ENCODE measurements around the gene IGLL5.

IGLL5 gene

DNA sequence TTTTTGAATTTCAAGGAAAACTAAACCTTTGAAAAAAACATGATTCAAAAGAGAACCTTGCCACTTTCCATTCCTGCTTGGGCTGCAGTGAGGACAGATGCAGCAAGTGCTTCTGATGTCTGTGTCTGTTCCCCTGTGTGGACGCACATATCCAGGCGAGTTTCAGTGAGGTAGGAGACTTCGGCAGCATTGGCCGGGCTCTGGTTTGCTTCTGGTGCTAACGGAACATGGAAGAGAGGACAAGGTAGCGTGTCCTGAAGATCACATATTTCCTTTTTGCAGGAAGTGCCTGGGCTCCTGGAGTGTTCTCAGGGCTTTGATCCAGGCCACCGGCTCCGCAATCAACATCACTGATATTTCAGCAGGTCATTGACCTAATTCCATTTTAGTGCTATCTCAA, 33.1 kb upstream of the IGLL5 start:
- Histone ChIP-seq H2AFZ (ENCODE audit: low read depth, low read length) (no peak overlapping the region), H3K4me1 (ENCODE audit: low read length) (no peaks in the 10 kb centered on the region), H3K9me3 (ENCODE audit: insufficient read depth, low read length) (no peaks in the 10 kb centered on the region), H3K27ac (ENCODE audit: low read length) (no peak overlapping the region), H4K20me1 (ENCODE audit: insufficient read depth, low read length) (no peaks in the 10 kb centered on the region), H3K4me2 (ENCODE audit: low read length) (no peak overlapping the region), H3K27me3 (ENCODE audit: low read depth, low read length) (no peaks in the 10 kb centered on the region), H3K9ac (ENCODE audit: low read length) (no peak overlapping the region), H3K4me3 (ENCODE audit: low read length) (no peak overlapping the region), H3K36me3 (replicated peaks; ENCODE audit: low read depth, low read length) (no peaks in the 10 kb centered on the region), H3K79me2 (ENCODE audit: low read length) (no peaks in the 10 kb centered on the region)
- no peak for TF ChIP-seq EZH2phosphoT487 (IDR thresholded peaks at IDR 0.05; ENCODE audit: low read depth)
- TF ChIP-seq, protein P1, sequence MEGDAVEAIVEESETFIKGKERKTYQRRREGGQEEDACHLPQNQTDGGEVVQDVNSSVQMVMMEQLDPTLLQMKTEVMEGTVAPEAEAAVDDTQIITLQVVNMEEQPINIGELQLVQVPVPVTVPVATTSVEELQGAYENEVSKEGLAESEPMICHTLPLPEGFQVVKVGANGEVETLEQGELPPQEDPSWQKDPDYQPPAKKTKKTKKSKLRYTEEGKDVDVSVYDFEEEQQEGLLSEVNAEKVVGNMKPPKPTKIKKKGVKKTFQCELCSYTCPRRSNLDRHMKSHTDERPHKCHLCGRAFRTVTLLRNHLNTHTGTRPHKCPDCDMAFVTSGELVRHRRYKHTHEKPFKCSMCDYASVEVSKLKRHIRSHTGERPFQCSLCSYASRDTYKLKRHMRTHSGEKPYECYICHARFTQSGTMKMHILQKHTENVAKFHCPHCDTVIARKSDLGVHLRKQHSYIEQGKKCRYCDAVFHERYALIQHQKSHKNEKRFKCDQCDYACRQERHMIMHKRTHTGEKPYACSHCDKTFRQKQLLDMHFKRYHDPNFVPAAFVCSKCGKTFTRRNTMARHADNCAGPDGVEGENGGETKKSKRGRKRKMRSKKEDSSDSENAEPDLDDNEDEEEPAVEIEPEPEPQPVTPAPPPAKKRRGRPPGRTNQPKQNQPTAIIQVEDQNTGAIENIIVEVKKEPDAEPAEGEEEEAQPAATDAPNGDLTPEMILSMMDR (IDR thresholded peaks at IDR 0.05; ENCODE audit: low read depth, low read length), result no peak

DNA sequence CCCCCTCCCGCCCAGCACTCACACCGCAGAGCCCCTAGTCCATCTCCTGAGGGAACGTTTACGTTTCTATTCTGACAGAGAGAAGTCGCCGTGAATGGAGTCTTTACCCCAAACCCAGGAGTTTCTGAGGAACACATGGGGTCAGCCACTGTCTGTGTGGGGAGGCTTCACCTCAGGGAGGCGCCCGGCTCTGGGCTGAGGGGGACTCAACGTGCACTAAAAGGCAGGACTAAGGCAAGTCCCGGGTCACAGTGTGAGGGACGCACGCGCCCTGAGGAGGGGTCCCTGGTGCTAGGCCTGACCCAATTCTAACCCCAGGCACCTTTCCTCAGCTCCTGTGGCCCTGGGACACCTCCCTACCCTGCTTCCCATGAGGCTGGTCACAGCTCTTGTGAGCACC, 32.5 kb upstream of the IGLL5 start:
- TF ChIP-seq EZH2phosphoT487 (IDR thresholded peaks at IDR 0.05; ENCODE audit: low read depth), result no peak
- TF ChIP-seq, protein P1 (IDR thresholded peaks at IDR 0.05; ENCODE audit: low read depth, low read length), result no peak
- H3K9me3 ChIP-seq (ENCODE audit: insufficient read depth, low read length), result no peaks in the 10 kb centered on the region
- no peaks in the 10 kb centered on the region for H3K27me3 ChIP-seq (ENCODE audit: low read depth, low read length)
- no peaks in the 10 kb centered on the region for H3K79me2 ChIP-seq (ENCODE audit: low read length)
- H3K27ac ChIP-seq (ENCODE audit: low read length), result no peak overlapping the region
- no peaks in the 10 kb centered on the region for H4K20me1 ChIP-seq (ENCODE audit: insufficient read depth, low read length)
- no peak overlapping the region for H3K4me2 ChIP-seq (ENCODE audit: low read length)
- H3K36me3 ChIP-seq (replicated peaks; ENCODE audit: low read depth, low read length), result no peaks in the 10 kb centered on the region
- no peaks in the 10 kb centered on the region for H3K4me1 ChIP-seq (ENCODE audit: low read length)
- no peak overlapping the region for H2AFZ ChIP-seq (ENCODE audit: low read depth, low read length)
- no peak overlapping the region for H3K9ac ChIP-seq (ENCODE audit: low read length)
- H3K4me3 ChIP-seq (ENCODE audit: low read length), result no peak overlapping the region

DNA sequence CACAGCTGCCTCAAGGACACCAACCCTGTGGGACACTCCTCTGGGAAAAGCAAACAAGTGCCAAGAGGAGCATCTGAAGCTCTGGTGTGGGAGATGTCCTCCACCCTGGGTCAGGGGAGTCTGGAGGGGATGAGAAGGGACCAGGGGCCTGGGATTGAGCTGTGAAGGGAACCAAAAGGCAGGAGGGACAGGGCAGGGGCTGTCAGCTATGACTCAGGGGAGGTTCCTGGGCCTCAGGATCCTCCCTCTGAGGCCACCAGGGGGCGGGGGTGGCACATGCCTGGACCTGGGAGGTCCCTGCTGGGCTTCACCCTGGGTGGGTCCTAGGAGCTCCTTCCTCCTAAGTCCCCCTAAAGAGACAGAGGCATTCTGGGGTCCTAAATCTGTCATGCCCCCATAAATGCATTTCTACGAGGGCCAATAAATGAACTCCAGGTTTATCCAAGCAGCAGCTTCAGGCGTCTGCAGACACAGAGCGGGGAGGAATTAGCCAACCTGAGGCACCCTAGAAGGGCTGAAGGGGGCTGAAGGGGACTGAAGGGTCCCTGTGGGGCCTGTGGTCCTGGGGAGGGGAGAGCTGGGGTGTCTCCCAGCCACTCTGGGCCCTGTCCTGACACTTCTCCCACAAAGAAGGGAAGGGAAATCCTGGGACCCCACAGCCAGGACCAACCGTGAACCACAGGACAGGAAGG, 31.9 kb upstream of the IGLL5 start:
- H3K4me2 ChIP-seq (ENCODE audit: low read length), result no peak overlapping the region
- no peaks in the 10 kb centered on the region for H4K20me1 ChIP-seq (ENCODE audit: insufficient read depth, low read length)
- H2AFZ ChIP-seq (ENCODE audit: low read depth, low read length), result no peak overlapping the region
- H3K4me3 ChIP-seq (ENCODE audit: low read length), result no peak overlapping the region
- no peaks in the 10 kb centered on the region for H3K9me3 ChIP-seq (ENCODE audit: insufficient read depth, low read length)
- no peaks in the 10 kb centered on the region for H3K4me1 ChIP-seq (ENCODE audit: low read length)
- H3K27ac ChIP-seq (ENCODE audit: low read length), result no peak overlapping the region
- H3K36me3 ChIP-seq (replicated peaks; ENCODE audit: low read depth, low read length), result no peaks in the 10 kb centered on the region
- H3K79me2 ChIP-seq (ENCODE audit: low read length), result no peaks in the 10 kb centered on the region
- no peak for TF ChIP-seq EZH2phosphoT487 (IDR thresholded peaks at IDR 0.05; ENCODE audit: low read depth)
- TF ChIP-seq, protein P1 (IDR thresholded peaks at IDR 0.05; ENCODE audit: low read depth, low read length), result no peak
- no peak overlapping the region for H3K9ac ChIP-seq (ENCODE audit: low read length)
- H3K27me3 ChIP-seq (ENCODE audit: low read depth, low read length), result no peaks in the 10 kb centered on the region

DNA sequence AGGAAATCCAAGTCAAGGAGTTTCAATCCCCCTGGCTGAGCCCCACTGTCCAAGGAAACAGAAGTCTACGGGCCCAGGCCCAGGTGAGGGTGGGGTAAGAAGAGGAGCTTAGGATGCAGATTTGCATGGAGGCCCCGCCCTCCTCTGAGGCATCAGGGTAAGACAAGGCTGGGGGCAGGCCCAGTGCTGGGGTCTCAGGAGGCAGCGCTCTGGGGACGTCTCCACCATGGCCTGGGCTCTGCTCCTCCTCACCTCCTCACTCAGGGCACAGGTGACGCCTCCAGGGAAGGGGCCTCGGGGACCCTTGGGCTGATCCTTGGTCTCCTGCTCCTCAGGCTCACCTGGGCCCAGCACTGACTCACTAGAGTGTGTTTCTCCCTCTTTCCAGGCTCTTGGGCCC, 31.3 kb upstream of the IGLL5 start:
- Histone ChIP-seq H3K4me2 (ENCODE audit: low read length) (no peak overlapping the region), H3K79me2 (ENCODE audit: low read length) (no peaks in the 10 kb centered on the region), H3K27me3 (ENCODE audit: low read depth, low read length) (no peaks in the 10 kb centered on the region), H3K9me3 (ENCODE audit: insufficient read depth, low read length) (no peaks in the 10 kb centered on the region), H3K27ac (ENCODE audit: low read length) (no peak overlapping the region), H4K20me1 (ENCODE audit: insufficient read depth, low read length) (no peaks in the 10 kb centered on the region), H3K9ac (ENCODE audit: low read length) (no peak overlapping the region), H3K4me1 (ENCODE audit: low read length) (no peaks in the 10 kb centered on the region), H3K36me3 (replicated peaks; ENCODE audit: low read depth, low read length) (no peaks in the 10 kb centered on the region), H3K4me3 (ENCODE audit: low read length) (no peak overlapping the region), H2AFZ (ENCODE audit: low read depth, low read length) (no peak overlapping the region)
- no peak for TF ChIP-seq EZH2phosphoT487 (IDR thresholded peaks at IDR 0.05; ENCODE audit: low read depth)
- TF ChIP-seq, protein P1 (IDR thresholded peaks at IDR 0.05; ENCODE audit: low read depth, low read length), result no peak
